Thoracic aorta (tissue), 2 donors: ENCODE data around the gene CAMK2D. TPM values are rescaled to one million over a fixed set of nuclear protein-coding genes. Genes with fewer than 3 reads are reported as not detected.

Experiments used
- ATAC-seq: fragments of 150-250 bp; one replicate; pipeline ENCODE4 v1.8.0; 2017; ENCODE audit warnings: low read depth; ENCODE audit not compliant: insufficient number of reproducible peaks, low FRiP score
- DNase-seq: peaks from one replicate; pipeline ENCODE4 v3.0.0-alpha.2; 2020; ENCODE audit warnings: low spot score
- H3K27ac ChIP-seq, 2 donors: fragments of 200-600 bp; sonication (generic); 1 replicate in 1 of 2; 2 replicates in 1 of 2; pipeline ENCODE4 v1.5.1; 2016; ENCODE audit warnings: mild to moderate bottlenecking in 2 of 2, moderate library complexity in 2 of 2
- H3K27me3 ChIP-seq: fragments of 200-600 bp; sonication (generic); replicated peaks from 2 replicates; pipeline ENCODE4 v1.6.0; 2016; ENCODE audit warnings: mild to moderate bottlenecking; ENCODE audit not compliant: insufficient read depth
- H3K36me3 ChIP-seq: fragments of 200-600 bp; sonication (generic); one replicate; pipeline ENCODE4 v1.5.1; 2016
- H3K4me1 ChIP-seq, 2 donors: fragments of 200-600 bp; sonication (generic); 1 replicate in 1 of 2; 2 replicates in 1 of 2; pipeline versions ENCODE4 v1.5.1 to v1.6.0; 2016; ENCODE audit warnings: low read depth in 2 of 2, mild to moderate bottlenecking in 1 of 2; ENCODE audit not compliant: control insufficient read depth in 1 of 2
- H3K4me3 ChIP-seq: fragments of 200-600 bp; sonication (generic); 2 replicates; pipeline ENCODE4 v1.5.1; 2016; ENCODE audit warnings: mild to moderate bottlenecking
- H3K9me3 ChIP-seq: fragments of 200-600 bp; sonication (generic); 2 replicates; pipeline ENCODE4 v1.5.1; 2016
- total RNA-seq, 2 donors: library from RNA; depleted of rRNA; stranded (reverse); fragments of >200 nt; gene quantifications; one replicate each; pipeline versions ENCODE4 v1.1.0 to v1.2.3, GENCODE V29; 2016
- TF ChIP-seq, protein P1 (sequence below): fragments of 200-600 bp; sonication (generic); IDR thresholded peaks from one replicate; pipeline ENCODE4 v1.5.1; 2019; ENCODE audit warnings: antibody characterized with exemption

The CAMK2D gene
- total RNA-seq, 2 donors from 2014 or later = 50.6 to 70.1 TPM

DNA sequence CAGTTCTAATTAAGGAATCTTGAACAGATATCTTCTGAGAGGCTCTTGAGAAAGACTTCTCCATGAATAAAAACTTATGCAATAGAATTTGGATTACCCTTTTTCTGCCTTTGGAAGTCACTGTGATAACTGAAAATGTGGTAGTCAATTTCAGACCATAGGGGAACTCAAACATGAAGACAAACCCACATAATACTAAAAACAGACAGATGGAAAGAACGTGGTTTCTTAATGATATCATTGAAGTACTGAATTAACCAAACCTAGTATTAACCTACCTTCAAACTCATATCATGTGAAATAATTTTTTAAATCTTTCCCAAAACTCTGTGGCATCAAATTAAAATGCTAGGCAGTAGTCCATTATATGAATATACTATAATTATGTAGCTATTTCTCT is 153.5 kb downstream of the CAMK2D start:
- Histone ChIP-seq H3K27ac (no peak overlapping the region), H3K36me3 (no peaks in the 10 kb centered on the region), H3K9me3 (no peaks in the 10 kb centered on the region), H3K27me3 (no peaks in the 10 kb centered on the region), H3K4me3 (no peak overlapping the region), H3K4me1 (peaks cover 5 to 7% of the 10 kb centered on the region in 2 donors)
- no peak for DNase-seq
- TF ChIP-seq, protein P1, sequence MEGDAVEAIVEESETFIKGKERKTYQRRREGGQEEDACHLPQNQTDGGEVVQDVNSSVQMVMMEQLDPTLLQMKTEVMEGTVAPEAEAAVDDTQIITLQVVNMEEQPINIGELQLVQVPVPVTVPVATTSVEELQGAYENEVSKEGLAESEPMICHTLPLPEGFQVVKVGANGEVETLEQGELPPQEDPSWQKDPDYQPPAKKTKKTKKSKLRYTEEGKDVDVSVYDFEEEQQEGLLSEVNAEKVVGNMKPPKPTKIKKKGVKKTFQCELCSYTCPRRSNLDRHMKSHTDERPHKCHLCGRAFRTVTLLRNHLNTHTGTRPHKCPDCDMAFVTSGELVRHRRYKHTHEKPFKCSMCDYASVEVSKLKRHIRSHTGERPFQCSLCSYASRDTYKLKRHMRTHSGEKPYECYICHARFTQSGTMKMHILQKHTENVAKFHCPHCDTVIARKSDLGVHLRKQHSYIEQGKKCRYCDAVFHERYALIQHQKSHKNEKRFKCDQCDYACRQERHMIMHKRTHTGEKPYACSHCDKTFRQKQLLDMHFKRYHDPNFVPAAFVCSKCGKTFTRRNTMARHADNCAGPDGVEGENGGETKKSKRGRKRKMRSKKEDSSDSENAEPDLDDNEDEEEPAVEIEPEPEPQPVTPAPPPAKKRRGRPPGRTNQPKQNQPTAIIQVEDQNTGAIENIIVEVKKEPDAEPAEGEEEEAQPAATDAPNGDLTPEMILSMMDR = no peak
- ATAC-seq = no peak

DNA sequence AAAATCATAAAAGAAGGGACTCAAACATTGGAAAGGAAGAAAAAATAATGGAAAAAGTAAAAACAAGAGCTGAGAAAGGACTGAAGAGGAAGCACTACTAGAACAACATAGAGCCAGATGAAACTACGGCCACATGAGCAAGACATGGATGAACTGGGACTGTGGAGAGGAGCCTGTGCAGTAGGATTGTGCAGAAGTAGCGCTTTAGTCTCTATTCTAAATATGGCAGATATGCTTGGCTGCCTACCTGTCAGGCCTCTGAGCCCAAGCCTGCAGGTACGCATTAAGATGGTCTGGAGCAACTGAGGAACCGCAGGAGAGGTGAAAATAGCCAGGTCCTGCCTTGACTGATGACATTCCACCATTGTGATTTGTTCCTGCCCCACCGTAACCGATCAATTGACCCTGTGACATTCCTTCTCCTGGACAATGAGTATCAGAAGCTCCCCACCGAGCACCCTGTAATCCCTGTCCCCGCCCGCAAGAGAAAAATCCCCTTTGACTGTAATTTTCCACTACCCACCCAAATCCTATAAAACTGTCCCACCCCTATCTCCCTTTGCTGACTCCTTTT is 154.3 kb downstream of the CAMK2D start:
- Histone ChIP-seq H3K4me1 (peaks cover 5 to 7% of the 10 kb centered on the region in 2 donors), H3K36me3 (no peaks in the 10 kb centered on the region), H3K4me3 (no peak overlapping the region), H3K27ac (no peak overlapping the region), H3K9me3 (no peaks in the 10 kb centered on the region), H3K27me3 (no peaks in the 10 kb centered on the region)
- DNase-seq (no peak), ATAC-seq (no peak)
- TF ChIP-seq, protein P1 = no peak

DNA sequence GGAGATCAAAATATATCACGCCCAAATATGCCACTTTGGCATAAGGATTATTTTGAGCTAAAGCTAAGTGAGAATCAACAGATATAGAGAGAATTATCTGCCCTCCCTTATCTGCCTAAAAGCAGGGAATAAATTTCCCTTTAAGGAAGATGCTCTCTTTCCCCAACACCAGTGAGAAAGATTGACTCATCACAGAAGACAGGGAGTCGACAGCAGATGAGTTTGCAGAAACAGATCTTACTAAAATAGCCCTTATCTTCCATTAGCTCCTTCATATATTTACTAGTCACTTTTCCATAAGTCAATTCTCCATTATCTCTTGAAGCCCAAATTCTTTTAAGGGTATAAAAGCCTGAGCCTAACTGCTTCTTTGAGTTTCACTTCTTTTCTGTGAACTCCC is 156.6 kb downstream of the CAMK2D start:
- Histone ChIP-seq H3K27ac (no peak overlapping the region), H3K9me3 (no peaks in the 10 kb centered on the region), H3K4me3 (no peak overlapping the region), H3K36me3 (no peaks in the 10 kb centered on the region), H3K4me1 (peaks cover 5 to 7% of the 10 kb centered on the region in 2 donors), H3K27me3 (no peaks in the 10 kb centered on the region)
- no peak for ATAC-seq
- TF ChIP-seq, protein P1 = no peak
- no peak for DNase-seq

DNA sequence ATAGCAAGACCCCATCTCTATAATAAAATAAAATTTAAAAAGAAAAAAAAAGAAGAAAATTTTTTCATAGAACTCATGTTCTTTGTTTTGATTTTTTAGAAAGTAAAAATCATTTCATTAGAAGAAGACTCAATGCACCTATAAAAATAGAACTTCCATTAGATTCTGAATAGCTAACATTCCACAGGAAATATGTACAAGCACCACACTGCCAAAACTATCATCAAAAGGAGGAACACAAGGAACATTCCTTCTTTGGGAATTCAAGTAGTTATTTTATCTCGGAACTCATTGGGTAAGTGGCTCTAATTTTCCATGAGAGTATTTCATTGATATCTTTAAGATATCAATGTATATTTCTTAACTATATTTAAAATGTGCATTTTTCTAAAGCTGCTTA is 157.6 kb downstream of the CAMK2D start:
- Histone ChIP-seq H3K4me3 (no peak overlapping the region), H3K9me3 (no peaks in the 10 kb centered on the region), H3K27ac (no peak overlapping the region), H3K36me3 (no peaks in the 10 kb centered on the region), H3K4me1 (peaks cover 5 to 7% of the 10 kb centered on the region in 2 donors), H3K27me3 (no peaks in the 10 kb centered on the region)
- DNase-seq (no peak), ATAC-seq (no peak)
- TF ChIP-seq, protein P1 = no peak

DNA sequence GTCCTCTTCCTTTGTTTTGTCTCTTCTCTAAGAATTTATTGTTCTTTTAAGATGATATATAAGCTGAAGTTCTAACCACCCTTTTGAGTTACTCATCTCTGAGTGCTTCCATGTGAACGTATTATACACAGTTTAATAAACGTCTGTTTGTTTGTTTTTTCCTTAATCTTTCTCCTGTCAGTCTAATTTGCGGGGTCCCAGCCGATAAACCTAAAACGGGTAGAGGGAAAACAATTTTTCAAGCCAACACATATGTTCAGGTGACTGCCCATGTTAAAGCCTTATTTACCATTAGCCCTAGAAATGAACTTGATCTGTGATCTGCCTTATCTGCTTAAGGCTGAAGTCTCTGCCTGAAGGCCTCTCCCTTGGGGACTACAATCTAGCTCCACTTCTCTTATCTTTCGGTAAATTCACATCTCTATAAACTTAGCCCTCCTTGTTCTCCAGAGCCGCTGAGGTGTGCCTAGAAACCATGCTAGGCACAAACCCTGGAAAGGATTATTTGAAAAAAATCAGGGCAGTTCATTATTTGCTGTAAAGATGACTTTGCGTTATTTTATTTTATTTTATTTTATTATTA is 158.8 kb downstream of the CAMK2D start:
- ATAC-seq (no peak), DNase-seq (no peak)
- Histone ChIP-seq H3K27me3 (no peaks in the 10 kb centered on the region), H3K36me3 (no peaks in the 10 kb centered on the region), H3K9me3 (no peaks in the 10 kb centered on the region), H3K27ac (no peak overlapping the region), H3K4me3 (no peak overlapping the region), H3K4me1 (peaks cover 5 to 7% of the 10 kb centered on the region in 2 donors)
- TF ChIP-seq, protein P1 = no peak
